Brain microvascular endothelial cell (primary cell): ENCODE measurements around the gene SLC66A1.

Experiments
- DNase-seq: peaks from one replicate; pipeline ENCODE4 v3.0.0-alpha.2; 2020
- H3K27ac ChIP-seq: fragments of 250-450 bp; sonication (Bioruptor Pico); 2 replicates; pipeline ENCODE4 v1.5.1; 2020; ENCODE audit warnings: mild to moderate bottlenecking, moderate library complexity
- H3K27me3 ChIP-seq: fragments of 250-450 bp; sonication (Bioruptor Pico); replicated peaks from 2 replicates; pipeline ENCODE4 v1.5.1; 2020; ENCODE audit warnings: mild to moderate bottlenecking
- H3K36me3 ChIP-seq: fragments of 250-450 bp; sonication (Bioruptor Pico); replicated peaks from 2 replicates; pipeline ENCODE4 v1.5.1; 2020; ENCODE audit warnings: mild to moderate bottlenecking
- H3K4me3 ChIP-seq: 2 replicates; pipeline ENCODE4 v1.5.1; 2011; ENCODE audit warnings: low read depth, mild to moderate bottlenecking, control low read depth, low read length, moderate library complexity
- in situ Hi-C: cut with HindIII; loops from 2 replicates; pipeline ENCODE4 v1.10.0; 2017; ENCODE audit warnings: low sequenced_read_pairs, low pct_ligation_motif_present
- TF ChIP-seq, protein P1 (sequence below): IDR thresholded peaks from 2 replicates; pipeline ENCODE4 v1.5.1; 2011; ENCODE audit warnings: low read depth, mild to moderate bottlenecking, moderate library complexity, low read length, control low read depth, inconsistent platforms; ENCODE audit errors: missing control alignments

SLC66A1 gene

GRCh38 chr1:19330449-19331135 lies 18.5 kb downstream of the SLC66A1 start:
- Histone ChIP-seq H3K27me3 (no peaks in the 10 kb centered on the region), H3K27ac (no peak overlapping the region), H3K36me3 (peaks cover 21% of the 10 kb centered on the region), H3K4me3 (no peak overlapping the region)
- DNase-seq, result no peak
- TF ChIP-seq, protein P1, sequence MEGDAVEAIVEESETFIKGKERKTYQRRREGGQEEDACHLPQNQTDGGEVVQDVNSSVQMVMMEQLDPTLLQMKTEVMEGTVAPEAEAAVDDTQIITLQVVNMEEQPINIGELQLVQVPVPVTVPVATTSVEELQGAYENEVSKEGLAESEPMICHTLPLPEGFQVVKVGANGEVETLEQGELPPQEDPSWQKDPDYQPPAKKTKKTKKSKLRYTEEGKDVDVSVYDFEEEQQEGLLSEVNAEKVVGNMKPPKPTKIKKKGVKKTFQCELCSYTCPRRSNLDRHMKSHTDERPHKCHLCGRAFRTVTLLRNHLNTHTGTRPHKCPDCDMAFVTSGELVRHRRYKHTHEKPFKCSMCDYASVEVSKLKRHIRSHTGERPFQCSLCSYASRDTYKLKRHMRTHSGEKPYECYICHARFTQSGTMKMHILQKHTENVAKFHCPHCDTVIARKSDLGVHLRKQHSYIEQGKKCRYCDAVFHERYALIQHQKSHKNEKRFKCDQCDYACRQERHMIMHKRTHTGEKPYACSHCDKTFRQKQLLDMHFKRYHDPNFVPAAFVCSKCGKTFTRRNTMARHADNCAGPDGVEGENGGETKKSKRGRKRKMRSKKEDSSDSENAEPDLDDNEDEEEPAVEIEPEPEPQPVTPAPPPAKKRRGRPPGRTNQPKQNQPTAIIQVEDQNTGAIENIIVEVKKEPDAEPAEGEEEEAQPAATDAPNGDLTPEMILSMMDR, result no peak
- in situ Hi-C loops, result no loop called here

DNA sequence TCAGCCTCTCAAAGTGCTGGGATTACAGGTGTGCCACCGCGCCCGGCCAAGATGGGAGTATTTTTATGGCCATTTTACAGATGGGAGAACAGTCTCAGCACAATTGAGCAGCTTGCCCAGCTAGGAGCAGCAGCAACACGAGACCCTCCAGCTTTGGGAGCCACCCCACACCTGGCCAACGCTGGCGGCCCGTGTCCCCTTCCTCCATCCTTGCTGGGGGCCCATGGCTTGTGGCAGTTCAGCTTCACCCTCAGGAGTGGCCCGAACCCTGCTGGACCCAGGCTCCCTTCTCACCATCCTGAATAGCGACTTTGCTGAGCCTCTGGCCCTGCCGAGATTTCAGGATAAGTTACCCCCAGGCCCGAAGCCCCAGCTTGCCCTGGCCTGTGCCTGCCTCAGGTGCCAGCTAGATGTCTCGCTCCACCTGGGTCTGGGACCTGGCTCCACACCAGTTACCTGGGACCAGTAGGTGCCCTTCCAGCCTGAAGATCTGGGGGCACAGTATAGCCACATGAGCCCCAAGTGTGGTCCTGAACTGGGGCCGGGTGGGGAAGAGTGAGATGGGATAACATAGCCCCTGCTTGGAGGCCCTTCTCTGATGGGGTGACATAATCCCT lies 19.2 kb downstream of the SLC66A1 start:
- in situ Hi-C loops, result no loop called here
- TF ChIP-seq, protein P1, result no peak
- Histone ChIP-seq H3K27me3 (no peaks in the 10 kb centered on the region), H3K36me3 (peaks cover 13% of the 10 kb centered on the region), H3K27ac (no peak overlapping the region), H3K4me3 (no peak overlapping the region)
- DNase-seq, result no peak

GRCh38 chr1:19332832-19333231 lies 20.7 kb downstream of the SLC66A1 start:
- Histone ChIP-seq H3K27ac (no peak overlapping the region), H3K4me3 (no peak overlapping the region), H3K27me3 (no peaks in the 10 kb centered on the region), H3K36me3 (peaks cover 9% of the 10 kb centered on the region)
- no peak for DNase-seq
- TF ChIP-seq, protein P1, result no peak
- in situ Hi-C loops, result no loop called here

- TF ChIP-seq, protein P1, result no peak
- Histone ChIP-seq H3K27me3 (no peaks in the 10 kb centered on the region), H3K36me3 (peaks cover 11% of the 10 kb centered on the region), H3K27ac (no peak overlapping the region), H3K4me3 (no peak overlapping the region)
- peak; percentile 43 for DNase-seq
- in situ Hi-C loops, result no loop called here
Observed at GRCh38 chr1:19333587-19334354, 21.6 kb downstream of the SLC66A1 start.

- in situ Hi-C loops, result no loop called here
Observed at GRCh38 chr1:19336543-19336942, 24.4 kb downstream of the SLC66A1 start.

More at GRCh38 chr1:19336543-19336942, 24.4 kb downstream of the SLC66A1 start:
- Histone ChIP-seq H3K27me3 (no peaks in the 10 kb centered on the region), H3K4me3 (no peak overlapping the region), H3K36me3 (peaks cover 30% of the 10 kb centered on the region), H3K27ac (no peak overlapping the region)
- TF ChIP-seq, protein P1, result no peak
- DNase-seq, result no peak
